Fibroblast of lung (primary cell): Measurements from ENCODE around the gene ZNF609. TPM values are rescaled to one million over a fixed set of nuclear protein-coding genes. Genes with fewer than 3 reads are reported as not detected.
A peak's percentile ranks its signal among the peaks of the same experiment; 100 is the strongest.

Source experiments
- DNase-seq, 2 donors: peaks; one replicate each; pipeline versions ENCODE4 v3.0.0 to v3.0.0-alpha.2; 2010; ENCODE audit warnings: low read depth in 2 of 2
- H2AFZ ChIP-seq: 2 replicates; pipeline ENCODE4 v1.5.1; 2012; ENCODE audit warnings: low read length, control low read depth, inconsistent platforms
- H3K27ac ChIP-seq: 2 replicates; pipeline ENCODE4 v1.5.1; 2011; ENCODE audit warnings: low read length, control low read depth; ENCODE audit not compliant: insufficient read depth
- H3K27me3 ChIP-seq: 2 replicates; pipeline ENCODE4 v1.5.1; 2011; ENCODE audit warnings: mild to moderate bottlenecking, low read length; ENCODE audit not compliant: control insufficient read depth, insufficient read depth
- H3K36me3 ChIP-seq: 2 replicates; pipeline ENCODE4 v1.5.1; 2011; ENCODE audit warnings: low read length; ENCODE audit not compliant: control insufficient read depth, insufficient read depth
- H3K4me1 ChIP-seq: 2 replicates; pipeline ENCODE4 v1.5.1; 2011; ENCODE audit warnings: low read length; ENCODE audit not compliant: control insufficient read depth, insufficient read depth; ENCODE audit errors: extremely low read depth
- H3K4me2 ChIP-seq: 2 replicates; pipeline ENCODE4 v1.5.1; 2011; ENCODE audit warnings: low read length, control low read depth; ENCODE audit not compliant: insufficient read depth; ENCODE audit errors: extremely low read depth
- H3K4me3 ChIP-seq, 4 experiments: fragments of 200-600 bp in 1 of 4; sonication (generic) in 1 of 4; replicated peaks in 1 of 4; 2 replicates each; pipeline ENCODE4 v1.5.1; 2011 to 2016; ENCODE audit warnings: low read length in 4 of 4, low read depth in 3 of 4, mild to moderate bottlenecking in 3 of 4, control low read depth in 2 of 4, inconsistent platforms in 1 of 4, mixed read lengths in 1 of 4; ENCODE audit not compliant: insufficient read depth in 1 of 4; ENCODE audit errors: control extremely low read depth in 1 of 4
- H3K79me2 ChIP-seq: 2 replicates; pipeline ENCODE4 v1.5.1; 2012; ENCODE audit warnings: mild to moderate bottlenecking, low read length, inconsistent platforms; ENCODE audit not compliant: control insufficient read depth, insufficient read depth
- H3K9ac ChIP-seq: 2 replicates; pipeline ENCODE4 v1.5.1; 2011; ENCODE audit warnings: mild to moderate bottlenecking, low read length, control low read depth; ENCODE audit not compliant: insufficient read depth
- H3K9me3 ChIP-seq: 2 replicates; pipeline ENCODE4 v1.5.1; 2012; ENCODE audit warnings: low read depth, low read length; ENCODE audit not compliant: control insufficient read depth, insufficient read depth
- H4K20me1 ChIP-seq: 2 replicates; pipeline ENCODE4 v1.5.1; 2011; ENCODE audit warnings: low read length; ENCODE audit not compliant: control insufficient read depth, insufficient read depth; ENCODE audit errors: extremely low read depth
- EZH2 ChIP-seq: IDR thresholded peaks from 2 replicates; pipeline ENCODE4 v1.5.1; 2012; ENCODE audit warnings: low read length, control low read depth, mild to moderate bottlenecking; ENCODE audit errors: missing control alignments
- polyA plus RNA-seq, 2 donors: library from polyadenylated mRNA; depleted of rRNA in 1 of 2; stranded (reverse) in 1 of 2; unstranded in 1 of 2; fragments of >200 nt; gene quantifications; 2 replicates each; pipeline ENCODE4 v1.2.1, GENCODE V29; 2011 to 2012; ENCODE audit warnings: missing spikeins in 1 of 2
- total RNA-seq: library from RNA; depleted of rRNA; stranded (reverse); fragments of >200 nt; gene quantifications from 2 replicates; pipeline ENCODE4 v1.2.1, GENCODE V29; 2014
- TF ChIP-seq, protein P1 (sequence below), 2 donors: IDR thresholded peaks in 1 of 2; conservative IDR thresholded peaks in 1 of 2; 1 replicate in 1 of 2; 2 replicates in 1 of 2; pipeline ENCODE4 v1.5.1; 2011 to 2012; ENCODE audit warnings: low read length in 2 of 2, control low read depth in 1 of 2, inconsistent platforms in 1 of 2, low read depth in 1 of 2, mild to moderate bottlenecking in 1 of 2

ZNF609 gene
- total and polyA plus RNA-seq, 2 donors (not counting 1 experiment from before 2014, with no cell fraction given) = 10.8 to 14.7 TPM

DNA sequence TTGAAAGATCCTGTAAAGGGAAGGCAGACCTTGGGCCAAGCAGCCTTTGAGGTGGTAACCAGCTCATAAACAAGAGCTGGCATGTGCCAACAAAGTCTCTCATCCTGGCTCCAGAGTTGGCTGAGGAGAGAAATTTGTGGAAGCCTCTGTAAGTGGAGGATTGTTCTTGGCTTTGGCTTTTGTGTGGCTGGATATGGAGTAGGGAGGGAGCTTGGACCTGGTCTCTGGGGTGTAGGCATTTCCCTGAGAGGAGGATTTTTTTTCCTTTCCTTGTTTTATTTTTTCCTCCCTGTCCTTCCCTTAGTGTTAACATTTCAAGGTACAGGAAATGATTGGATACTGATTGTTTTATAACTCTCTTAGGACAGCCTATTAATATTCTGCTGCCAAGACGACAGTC, 60.8 kb downstream of the ZNF609 start:
- peaks cover 14% of the 10 kb centered on the region for H3K79me2 ChIP-seq
- H3K4me1 ChIP-seq = no peaks in the 10 kb centered on the region
- no peak overlapping the region for H3K4me2 ChIP-seq
- no peak for TF ChIP-seq EZH2
- TF ChIP-seq, protein P1, sequence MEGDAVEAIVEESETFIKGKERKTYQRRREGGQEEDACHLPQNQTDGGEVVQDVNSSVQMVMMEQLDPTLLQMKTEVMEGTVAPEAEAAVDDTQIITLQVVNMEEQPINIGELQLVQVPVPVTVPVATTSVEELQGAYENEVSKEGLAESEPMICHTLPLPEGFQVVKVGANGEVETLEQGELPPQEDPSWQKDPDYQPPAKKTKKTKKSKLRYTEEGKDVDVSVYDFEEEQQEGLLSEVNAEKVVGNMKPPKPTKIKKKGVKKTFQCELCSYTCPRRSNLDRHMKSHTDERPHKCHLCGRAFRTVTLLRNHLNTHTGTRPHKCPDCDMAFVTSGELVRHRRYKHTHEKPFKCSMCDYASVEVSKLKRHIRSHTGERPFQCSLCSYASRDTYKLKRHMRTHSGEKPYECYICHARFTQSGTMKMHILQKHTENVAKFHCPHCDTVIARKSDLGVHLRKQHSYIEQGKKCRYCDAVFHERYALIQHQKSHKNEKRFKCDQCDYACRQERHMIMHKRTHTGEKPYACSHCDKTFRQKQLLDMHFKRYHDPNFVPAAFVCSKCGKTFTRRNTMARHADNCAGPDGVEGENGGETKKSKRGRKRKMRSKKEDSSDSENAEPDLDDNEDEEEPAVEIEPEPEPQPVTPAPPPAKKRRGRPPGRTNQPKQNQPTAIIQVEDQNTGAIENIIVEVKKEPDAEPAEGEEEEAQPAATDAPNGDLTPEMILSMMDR (conservative IDR thresholded peaks at IDR 0.05 in 1 of 2, IDR thresholded peaks at IDR 0.05 in 1 of 2; ENCODE audit: low read depth in 1 of 2, low read length in 2 of 2) = no peak
- no peaks in the 10 kb centered on the region for H3K27me3 ChIP-seq
- no peak for DNase-seq
- H2AFZ ChIP-seq = no peak overlapping the region
- H4K20me1 ChIP-seq = no peaks in the 10 kb centered on the region
- H3K9me3 ChIP-seq = no peaks in the 10 kb centered on the region
- no peak overlapping the region for H3K4me3 ChIP-seq
- H3K9ac ChIP-seq = no peak overlapping the region
- H3K36me3 ChIP-seq = no peaks in the 10 kb centered on the region
- no peak overlapping the region for H3K27ac ChIP-seq

DNA sequence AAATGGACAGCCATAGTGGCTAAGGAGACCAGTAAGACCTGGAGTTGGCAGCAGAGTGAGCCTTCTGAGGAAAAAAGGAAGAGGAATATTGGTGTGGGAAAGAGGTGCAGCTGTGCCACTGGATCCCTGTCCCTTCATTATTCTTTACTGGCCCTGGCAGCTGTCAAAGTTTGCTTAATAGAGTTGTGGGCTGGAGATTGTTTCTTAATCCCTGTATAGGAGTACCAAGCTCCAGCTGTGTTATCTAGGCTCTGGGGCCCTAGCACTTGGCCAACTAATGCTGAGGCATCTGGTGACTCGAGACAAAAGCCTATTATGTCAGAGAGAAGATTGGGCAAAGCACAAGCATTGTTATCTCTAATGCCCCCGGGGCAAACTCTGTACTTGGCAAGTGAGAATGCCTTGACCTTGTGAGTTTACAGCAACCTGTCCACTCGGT, 61.4 kb downstream of the ZNF609 start:
- Histone ChIP-seq H3K9me3 (no peaks in the 10 kb centered on the region), H2AFZ (no peak overlapping the region), H3K27me3 (no peaks in the 10 kb centered on the region), H3K27ac (no peak overlapping the region), H3K4me1 (no peaks in the 10 kb centered on the region), H3K79me2 (peaks cover 17% of the 10 kb centered on the region), H3K4me3 (no peak overlapping the region), H3K36me3 (no peaks in the 10 kb centered on the region), H3K9ac (no peak overlapping the region), H3K4me2 (no peak overlapping the region), H4K20me1 (no peaks in the 10 kb centered on the region)
- peak; percentile 46 to 67 for DNase-seq
- TF ChIP-seq, protein P1 (conservative IDR thresholded peaks at IDR 0.05 in 1 of 2, IDR thresholded peaks at IDR 0.05 in 1 of 2; ENCODE audit: low read depth in 1 of 2, low read length in 2 of 2) = no peak

DNA sequence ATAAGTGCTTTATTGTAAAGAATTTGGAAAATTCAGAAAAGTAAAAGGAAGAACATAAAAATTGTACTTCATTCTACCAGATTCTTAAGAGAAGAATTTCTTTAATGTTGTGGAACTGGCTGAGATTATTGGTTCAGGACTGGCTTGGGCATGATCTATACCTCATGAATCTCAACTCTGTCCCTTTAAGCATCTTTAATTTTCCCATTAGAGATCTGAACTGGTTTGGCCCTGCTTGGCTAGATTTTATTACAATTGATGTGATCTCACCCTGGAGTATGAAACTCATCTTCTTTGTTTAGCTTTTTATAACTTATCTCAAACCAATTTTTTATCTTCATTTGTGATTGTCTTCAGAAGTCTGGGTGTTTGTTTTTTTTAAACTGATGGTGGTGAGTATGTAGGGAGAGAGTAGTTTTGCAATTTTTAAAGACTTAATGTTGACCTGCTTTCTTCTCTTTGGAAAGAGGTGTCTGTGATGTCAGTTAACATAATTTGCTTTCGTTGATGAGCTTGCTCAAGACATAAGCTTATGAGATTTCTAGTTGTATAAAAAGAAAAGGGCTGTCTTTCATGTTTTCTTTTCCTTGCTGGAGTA, 61.9 kb downstream of the ZNF609 start:
- TF ChIP-seq EZH2 = no peak
- TF ChIP-seq, protein P1 (conservative IDR thresholded peaks at IDR 0.05 in 1 of 2, IDR thresholded peaks at IDR 0.05 in 1 of 2; ENCODE audit: low read depth in 1 of 2, low read length in 2 of 2) = no peak
- Histone ChIP-seq H3K4me1 (peaks cover under 1% of the 10 kb centered on the region), H3K36me3 (no peaks in the 10 kb centered on the region), H3K27me3 (no peaks in the 10 kb centered on the region), H3K9me3 (no peaks in the 10 kb centered on the region), H3K4me2 (no peak overlapping the region), H4K20me1 (no peaks in the 10 kb centered on the region), H3K79me2 (peaks cover 20% of the 10 kb centered on the region), H3K27ac (no peak overlapping the region), H3K4me3 (no peak overlapping the region), H2AFZ (no peak overlapping the region), H3K9ac (no peak overlapping the region)
- DNase-seq = peak; percentile 27 to 33
